Measurements from ENCODE around the gene SASH1.

SASH1 gene

DNA sequence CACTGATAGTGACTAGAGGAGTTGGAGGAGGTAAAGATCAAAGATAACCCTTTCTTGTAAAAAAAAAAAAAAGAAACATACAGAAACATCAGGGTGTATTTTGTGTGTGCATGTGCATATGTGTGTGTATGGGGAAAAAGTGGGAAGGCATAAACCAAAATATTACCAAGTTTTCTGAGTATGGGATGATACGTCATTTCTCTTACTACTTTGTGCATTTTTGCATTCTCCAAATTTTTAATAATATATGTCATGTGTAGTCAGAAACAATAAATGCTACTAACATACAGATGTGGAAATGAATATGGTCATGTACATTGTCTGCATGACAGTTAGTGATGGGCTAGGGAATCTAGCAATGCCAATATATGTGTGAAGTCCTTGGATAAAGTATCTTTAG lies 161.1 kb downstream of the SASH1 start:
- no peak for DNase-seq

DNA sequence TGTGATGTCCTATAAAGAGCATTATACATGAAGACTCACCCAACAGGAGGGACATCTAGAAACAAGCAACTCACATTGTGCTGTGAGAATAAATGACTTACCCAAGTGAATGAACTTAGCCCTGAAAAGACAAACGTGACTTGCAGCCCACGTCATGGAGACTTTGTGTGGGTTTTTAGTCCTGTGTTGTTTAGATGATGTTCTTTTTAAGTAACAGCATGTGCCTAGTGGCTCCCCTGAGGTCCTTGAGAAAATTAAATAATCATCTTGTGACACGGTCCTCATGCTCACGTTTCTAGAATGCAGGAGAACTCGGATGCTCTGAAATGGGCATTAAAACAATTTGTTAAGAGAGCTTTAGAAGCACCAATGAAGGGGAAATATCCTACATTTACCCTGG lies 165.1 kb downstream of the SASH1 start:
- no peak for DNase-seq

DNA sequence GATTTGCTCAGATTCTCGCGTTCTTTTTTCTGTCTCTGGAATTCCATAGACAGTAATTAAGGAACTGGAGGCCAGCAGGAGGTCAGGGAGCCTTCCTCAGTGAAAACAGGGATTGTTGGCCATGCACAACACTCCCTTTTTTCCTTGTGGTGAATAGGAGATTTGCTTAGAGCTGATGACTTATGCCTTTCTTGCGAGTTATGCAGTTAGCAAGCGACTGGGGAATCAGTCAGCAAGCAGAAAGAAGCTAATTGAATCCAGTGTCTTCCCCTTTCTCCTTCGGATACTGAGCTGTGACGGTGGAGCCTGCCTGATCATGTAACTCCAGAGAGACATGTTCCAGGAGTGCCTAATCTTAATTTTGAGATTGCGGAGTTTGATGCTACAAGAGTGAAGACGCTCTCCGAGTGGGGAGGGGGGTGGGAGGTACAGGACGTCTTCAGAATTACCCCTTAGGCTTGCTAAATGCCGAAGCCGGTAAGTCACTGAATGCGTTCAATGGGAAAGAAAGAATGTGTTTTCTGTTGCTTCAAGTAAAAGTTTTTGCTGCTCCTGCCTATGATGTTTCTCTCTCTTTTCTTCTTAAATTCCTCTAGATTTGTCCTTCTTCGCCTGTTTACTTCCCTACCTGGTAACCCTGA lies 165.9 kb downstream of the SASH1 start:
- DNase-seq: no peak

DNA sequence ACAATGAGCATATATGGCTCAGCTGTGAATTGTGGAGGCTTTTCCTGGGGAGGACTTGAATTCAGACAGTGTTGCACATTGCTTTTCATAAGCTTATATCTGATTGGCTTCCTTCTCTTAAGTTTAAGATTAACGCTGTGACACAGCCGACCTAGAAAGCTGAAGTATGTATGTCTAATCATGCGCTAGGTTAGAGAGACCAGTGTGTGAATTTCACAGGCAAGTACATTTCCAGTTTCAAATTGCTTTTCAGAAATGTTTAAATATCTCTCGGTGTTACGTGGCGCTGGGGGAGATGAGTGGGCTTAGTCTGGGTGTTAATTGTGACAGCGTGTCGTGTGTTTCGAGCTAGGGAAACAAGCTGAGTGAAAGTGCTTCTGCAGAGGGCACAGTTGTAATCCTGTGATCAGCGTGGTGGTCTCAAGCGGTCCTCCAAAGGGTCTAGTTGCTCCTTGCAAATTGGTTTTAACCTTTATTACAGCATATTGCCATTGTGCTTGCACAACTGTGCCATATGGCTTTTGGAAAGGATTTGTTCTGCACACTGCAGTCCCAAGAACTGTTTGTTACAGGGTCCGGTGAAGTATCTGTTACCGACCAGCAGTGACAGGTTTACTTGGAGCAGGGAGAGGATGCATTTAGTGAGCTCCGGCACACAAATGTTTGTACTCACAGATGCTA lies 166.6 kb downstream of the SASH1 start:
- DNase-seq: no peak

DNA sequence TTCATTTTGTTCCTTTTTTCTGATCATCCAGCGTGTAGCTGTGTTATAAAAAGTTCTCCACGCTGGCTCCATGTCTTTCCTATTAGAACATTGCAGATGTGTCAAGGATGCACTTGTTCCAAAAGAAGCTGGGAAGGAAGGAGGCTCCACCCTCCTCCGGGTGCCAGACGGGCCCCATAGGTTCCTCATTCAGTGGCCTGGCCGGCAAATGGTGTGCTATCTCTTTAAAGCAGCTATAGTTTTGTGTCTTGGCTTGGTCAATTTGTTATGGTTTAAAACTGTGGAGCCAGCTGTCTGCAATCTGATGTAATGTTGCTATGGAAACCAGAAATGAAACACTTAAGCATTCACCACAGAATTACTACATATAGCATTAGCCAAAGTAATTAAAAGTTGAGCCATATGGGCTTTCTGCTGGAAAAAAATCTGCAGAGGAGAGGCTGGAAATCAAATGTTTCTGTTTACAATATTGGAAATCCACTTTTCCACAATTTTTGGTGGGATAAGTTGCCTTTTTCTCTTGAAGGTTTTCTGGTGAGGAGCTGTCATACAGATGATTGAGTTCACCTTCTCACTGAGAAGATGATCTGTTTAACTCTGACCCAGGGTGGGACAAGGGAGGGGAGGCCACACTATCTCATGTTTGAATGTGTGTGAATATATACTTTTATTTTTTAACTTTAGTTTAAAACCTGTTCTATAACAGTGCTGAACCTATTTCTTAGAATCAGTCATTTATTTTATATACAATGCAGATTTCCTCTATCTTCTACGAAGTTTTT lies 167.4 kb downstream of the SASH1 start:
- no peak for DNase-seq

DNA sequence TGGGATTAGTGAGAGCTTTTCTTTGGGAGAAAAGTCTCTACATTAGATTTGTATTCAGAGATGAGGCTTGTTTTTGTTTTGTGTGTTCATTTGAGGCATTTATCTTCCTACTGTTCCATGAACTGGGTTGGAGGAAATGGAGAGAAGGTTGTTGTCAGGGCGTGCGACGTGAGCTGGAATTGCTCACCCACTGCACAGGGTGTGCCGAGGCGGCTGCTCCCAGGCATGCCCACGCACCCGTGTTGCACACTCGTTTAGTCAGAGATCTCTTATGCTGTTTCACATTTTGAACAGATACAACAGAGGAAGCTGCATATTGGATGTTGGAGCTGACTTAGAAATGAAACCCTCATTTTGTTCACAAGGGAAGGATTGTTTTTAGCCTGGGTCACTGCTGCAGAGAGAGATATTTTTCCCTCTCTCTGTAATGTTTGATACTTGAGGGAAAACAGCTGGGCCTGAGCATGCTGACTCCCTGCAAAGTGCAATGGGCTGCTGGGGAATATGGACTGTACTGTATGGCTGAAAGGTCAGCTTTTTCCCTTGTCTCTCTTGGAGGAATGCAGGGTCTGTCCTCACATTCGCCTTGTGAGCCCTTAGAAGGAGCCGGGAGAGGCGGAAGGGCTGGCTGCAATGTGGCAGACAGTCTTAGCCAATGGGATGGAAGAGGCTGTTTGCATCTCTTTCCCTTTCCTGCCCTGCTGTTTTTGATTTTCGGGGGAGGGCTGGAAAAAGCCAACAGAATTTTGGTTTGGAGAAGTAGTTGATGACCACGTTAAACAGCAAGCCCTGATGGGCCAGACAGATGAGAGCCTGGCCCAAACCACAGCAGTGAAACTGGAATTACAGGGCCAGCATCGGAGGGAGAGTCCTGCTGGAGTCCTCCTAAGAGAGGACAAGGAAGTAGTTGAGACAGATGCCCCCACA lies 170.8 kb downstream of the SASH1 start:
- no peak for DNase-seq

DNA sequence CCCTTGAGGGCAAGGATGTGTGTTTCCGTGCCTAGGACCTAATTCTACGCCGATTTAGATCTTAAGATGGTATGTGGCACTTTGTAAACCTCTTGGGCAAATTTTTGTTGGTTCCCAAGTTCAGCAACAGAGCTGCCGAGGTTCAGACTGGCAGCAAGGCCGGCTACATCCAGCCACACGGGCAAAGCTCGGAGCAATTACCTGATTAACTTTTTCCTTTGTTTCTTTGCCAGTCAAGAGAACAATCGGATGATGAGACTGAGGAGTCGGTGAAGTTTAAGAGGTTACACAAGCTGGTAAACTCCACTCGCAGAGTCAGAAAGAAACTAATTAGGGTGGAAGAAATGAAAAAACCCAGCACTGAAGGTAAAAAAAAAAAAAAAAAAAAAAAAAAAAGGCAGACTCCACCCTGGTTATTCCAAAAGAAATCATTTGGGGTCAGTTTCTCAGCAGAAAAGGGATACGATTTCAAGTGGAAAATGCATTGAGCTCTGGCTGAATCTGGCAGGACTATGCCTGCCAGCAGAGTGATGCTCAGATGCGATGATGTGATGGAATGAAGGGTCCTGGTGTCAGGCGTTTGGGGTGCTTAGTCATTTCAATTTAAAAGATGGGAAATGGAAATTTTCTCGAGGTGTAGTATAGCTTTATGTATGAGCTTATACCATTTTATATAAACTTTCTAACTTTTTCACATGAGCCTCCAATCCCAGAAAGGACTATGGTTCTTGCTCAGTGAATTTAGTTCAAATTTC lies 171.6 kb downstream of the SASH1 start:
- DNase-seq: no peak

DNA sequence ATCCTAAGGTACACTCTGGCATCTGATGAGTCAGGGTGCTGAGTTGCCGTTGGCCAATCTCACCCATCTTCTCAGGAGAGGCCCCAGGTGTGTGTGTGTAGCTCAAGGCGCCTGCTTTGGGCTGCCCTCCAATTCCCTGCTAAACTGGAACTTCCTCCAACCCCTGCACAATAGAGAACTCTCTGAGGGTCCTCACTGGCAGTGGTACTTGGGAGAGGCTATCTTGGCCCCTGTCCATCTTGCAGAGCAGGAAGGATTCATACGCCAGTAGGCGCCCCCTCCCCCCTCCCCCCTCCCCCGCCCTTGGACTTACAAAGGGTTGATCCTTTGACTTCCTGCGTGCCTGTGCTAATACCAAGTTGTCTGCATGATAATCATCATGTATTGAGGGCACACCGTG lies 173.6 kb downstream of the SASH1 start:
- DNase-seq: no peak

DNA sequence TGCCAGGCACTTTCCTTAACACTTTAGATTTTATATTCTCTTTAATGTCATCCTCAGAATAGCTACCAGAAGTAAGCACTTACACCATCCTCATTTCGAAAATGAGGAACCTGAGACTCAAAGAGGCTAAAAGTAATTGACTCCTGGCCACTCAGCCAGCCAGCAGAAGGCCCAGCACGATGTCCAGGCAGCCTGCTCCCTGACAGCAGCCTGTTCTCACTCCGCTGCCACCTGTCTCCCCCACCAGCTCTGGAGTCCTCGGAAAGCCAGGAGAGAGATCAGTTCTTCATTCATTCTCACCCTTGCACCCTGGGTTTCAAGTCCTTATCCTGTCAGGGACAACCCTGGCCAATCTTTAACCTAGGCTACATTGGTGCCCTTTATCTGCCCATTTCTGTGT lies 174.0 kb downstream of the SASH1 start:
- DNase-seq: no peak

DNA sequence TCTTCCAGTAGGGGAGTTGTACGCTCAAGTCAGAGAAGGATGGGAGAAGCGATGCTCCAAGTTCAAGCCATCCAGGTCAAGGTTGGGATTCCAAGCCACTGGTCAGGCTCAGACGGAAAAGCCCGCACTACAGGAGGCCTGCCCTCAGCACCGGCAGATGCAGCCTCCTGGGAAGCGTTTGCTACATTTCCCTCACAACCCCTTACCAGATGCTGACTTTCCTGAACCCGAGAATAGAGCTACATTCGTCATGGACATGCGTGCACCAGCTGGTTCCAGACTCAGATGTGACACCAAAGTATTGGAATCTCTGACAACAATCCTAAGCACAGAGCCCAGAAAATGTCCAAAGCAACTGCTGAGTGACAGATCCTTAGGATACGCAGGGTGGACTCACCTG lies 174.8 kb downstream of the SASH1 start:
- no peak for DNase-seq

DNA sequence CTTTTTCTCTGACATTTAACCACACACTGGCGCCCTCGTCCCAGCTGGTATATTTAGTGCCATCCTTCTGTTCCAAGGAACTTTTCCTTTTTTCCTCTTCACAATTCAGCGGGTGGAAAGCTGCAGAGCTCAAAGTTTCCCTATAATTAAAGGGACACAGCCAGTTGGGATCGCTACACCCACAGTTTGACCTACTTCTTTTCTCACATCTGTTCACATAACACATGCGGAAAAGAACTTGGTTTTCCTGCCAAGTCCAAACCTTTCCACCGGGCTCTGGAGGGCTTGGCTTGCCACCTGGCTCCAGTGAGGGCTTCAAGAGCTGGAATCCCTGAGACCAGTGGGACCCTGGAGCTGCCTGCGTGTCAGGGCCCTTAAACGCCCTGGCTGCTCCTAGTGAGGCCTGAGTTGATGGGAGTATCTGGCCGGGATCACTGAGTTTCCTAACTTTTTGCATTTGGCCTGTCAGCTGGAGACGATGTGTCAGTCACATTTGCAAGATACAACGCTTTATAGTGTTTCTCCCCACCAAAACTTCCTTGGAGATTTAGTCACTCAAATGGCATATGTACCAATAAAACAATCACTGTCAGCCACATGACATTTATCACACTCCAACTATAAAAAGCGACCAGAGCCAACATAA lies 176.0 kb downstream of the SASH1 start:
- DNase-seq: no peak

DNA sequence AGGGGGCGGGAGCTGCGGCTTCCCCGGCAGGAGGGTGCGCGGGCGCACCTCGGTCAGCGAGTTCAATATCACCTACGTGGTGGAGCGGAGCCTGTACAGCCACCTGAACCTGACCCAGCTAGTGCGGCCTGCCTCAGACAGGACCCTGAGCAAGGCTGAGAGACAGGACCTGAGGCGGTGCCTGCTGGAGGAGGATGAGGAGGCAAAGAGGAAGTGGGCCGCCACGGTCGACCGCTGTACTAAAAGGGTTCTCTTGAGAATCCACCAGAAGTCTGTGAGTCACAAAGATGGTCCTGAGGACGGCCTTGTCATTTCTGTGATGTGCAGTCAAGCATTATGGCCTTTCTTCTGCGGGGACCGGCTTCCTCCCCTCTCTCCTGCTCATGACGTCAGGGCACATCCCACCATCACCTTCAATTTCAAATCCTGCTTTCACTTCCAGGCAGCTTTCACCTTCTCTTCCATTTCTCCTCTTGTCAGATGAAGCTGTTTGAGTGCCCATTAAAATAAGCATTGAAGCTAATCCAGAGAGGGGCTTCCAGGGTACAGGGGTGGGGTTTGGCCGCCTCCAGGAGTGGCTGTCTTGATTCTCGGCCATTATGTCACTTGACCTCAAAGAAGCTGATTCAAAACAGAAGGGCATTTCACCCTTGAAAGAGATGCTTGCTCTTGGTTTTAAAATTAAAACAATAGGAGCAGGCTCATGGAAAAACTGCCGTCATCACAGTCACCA lies 177.6 kb downstream of the SASH1 start:
- DNase-seq: no peak

DNA sequence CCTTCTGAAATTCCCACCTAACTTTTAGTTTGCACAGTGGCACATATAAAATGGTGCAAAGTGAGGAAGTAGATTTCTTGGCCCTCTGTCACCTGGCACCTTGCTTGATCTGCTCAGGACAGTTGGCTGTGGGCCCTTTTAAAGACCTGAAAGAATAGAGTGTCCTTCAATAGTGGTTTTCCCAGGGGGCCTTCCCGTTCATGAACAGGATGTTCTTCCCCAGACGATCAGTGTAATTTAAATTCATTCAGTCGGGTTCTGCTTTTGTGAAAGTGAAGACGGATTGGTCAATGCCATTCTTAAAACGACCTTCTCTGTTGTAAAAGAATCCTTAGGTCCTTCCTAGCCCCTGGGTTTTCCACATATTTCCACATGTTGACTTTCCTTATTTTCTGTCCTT lies 178.5 kb downstream of the SASH1 start:
- DNase-seq: no peak

DNA sequence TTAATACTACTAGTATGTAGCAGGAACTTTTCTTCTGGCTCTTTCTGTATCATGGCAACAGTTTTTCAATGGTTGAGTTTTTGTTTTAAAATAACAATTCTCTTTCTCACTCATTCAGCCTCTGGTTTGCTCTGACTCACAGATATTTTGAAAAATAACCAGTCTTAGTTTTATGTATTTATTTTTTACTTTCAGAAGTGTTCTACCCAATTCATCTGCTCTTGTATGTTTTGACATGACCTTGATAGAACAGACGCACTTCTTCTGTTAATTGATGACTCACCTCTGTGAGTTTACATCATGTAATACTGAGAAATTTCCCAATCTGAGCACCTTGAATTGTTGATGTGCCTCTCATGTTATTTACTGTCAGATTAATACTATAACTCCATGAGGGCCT lies 178.9 kb downstream of the SASH1 start:
- no peak for DNase-seq

DNA sequence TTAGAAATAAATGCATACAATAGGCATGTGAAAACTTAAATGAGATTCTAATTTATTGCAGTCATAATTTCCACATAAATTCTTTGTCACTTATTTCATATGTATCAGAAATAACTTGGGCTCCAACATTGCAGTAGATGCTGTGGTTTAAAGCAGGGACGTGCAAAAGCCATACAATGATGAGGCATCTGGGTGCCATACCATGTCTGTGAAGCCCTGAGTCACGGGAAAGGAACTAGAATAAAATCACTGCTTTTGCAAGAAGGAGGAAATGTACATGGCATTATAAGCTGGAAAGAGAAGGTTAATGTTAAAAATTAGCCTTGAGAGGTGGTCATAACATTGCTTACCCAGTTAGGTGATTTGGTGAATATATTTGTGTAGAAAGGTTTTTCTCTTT lies 180.4 kb downstream of the SASH1 start:
- no peak for DNase-seq

DNA sequence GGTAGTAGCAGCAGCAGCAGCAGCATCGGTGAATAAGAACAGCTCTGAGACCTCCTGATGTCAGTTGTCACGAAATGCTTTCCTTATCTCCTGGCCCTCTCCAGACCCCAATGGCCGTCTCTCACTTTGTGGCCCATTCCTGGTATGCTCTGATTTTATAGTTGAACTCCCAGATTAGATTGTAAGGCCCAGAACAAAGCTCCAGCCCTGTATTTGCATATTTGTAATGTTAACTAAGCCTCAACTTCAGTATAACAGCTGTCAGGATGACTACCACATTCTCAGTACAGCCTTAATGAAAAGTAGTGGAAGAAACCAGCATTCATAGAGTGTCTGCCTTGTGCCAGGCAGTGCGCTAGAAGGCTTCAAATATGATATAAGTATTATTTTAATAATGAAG lies 180.9 kb downstream of the SASH1 start:
- DNase-seq: no peak

DNA sequence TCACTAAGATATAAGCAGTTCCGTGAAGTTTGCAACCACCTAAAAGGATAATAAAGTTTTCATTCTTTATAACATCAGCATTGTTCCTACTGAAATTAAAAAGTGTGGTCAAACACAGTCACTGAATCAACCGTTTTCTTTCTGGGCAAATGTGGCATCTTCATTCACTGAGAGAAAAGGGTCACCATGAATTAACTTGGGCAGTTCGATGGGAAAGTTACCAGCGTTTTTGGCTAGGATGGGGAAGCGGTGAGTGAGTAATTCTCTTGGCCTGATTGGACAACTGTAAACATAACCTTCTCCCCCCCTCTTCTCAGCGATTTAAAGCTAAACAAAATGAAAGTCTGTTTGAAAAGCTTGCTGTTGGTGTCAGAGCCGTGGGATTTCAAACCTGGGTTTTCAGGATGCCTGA lies 181.8 kb downstream of the SASH1 start:
- DNase-seq: no peak

DNA sequence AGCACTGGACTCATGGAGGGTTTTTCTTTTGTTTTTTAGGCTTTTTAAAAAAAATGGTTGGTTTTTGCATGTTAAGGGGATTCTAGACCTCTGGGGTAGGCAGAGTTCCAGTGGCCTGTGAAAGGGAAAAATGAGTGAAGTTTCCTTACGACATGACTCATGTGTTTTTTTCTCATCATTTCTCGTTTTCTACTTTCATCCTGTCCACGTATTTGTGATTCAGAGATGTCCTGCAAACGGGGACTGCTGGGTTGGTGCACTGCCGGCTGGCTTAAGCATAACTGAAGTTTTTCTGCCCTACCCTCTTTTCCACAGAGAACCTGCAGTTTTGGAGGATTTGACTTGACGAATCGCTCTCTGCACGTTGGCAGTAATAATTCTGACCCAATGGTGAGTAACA lies 182.3 kb downstream of the SASH1 start:
- DNase-seq: no peak

DNA sequence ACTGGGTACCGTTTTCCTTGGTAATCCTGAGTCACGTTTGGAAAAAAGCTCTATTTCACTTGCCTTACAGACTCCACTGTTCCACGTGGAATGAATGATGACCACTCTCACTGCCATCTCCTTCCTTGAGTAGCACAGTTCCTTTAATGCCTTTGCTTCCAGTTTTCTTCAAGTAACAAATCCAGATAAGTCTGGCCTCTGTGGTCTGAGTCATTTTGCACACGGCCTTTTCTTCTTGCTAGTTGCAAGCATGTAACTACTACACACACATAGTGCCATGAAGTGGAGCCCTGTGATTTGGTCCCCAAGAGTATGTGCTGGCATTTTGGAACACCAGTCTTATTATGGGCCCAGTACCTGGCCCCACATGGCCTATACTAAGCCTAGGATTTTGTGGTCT lies 182.8 kb downstream of the SASH1 start:
- DNase-seq: no peak

DNA sequence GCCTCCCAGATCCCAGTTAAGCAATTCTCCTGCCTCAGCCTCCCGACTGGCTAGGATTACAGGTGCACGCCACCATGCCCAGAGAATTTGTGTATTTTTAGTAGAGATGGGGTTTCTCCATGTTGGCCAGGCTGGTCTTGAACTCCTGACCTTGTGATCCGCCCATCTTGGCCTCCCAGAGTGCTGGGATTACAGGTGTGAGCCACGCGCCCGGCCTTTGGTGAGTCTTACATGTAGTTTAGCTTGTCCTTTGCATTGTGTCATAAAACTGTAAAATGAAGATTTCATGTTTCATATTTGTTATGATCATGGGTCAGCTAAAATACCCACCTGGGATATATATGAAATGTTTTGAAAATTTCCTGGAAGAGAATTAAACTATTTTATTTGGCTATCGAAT lies 183.5 kb downstream of the SASH1 start:
- no peak for DNase-seq

DNA sequence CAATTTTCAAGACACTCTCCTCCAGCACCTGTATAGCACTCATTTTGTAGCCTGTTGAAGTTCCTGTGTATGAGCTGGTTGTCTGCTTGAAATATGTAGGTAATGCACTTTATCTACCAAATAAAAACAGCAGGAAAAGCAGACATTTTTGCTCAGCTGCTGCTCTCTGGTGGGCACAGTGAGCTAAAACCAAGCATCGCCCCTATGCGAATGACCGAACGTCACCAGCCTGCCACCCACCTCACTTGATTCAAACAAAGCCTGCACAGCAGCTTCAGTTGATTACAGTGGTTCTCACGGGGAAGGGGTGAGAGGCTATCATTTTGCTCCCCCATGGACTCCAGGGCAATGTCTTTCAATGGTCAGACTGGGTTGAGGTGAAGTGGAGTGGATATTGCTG lies 185.7 kb downstream of the SASH1 start:
- DNase-seq: no peak
